Fibroblast of mammary gland (primary cell): ENCODE data around the gene F2R.
"Not testable (repeated sequence)": the region's sequence is repeated elsewhere in the genome, so short reads cannot be mapped to it uniquely, and the experiment has no call there.

ENCODE experiments used
- DNase-seq: peaks from one replicate; pipeline ENCODE4 v3.0.0-alpha.2; 2010; ENCODE audit warnings: low read depth
- H3K4me3 ChIP-seq: 2 replicates; pipeline ENCODE4 v1.5.1; 2011; ENCODE audit warnings: low read depth, mild to moderate bottlenecking, low read length, moderate library complexity; ENCODE audit not compliant: control insufficient read depth
- CTCF ChIP-seq: conservative IDR thresholded peaks from 2 replicates; pipeline ENCODE4 v1.5.1; 2011; ENCODE audit warnings: low read depth, low read length, inconsistent platforms; ENCODE audit not compliant: control insufficient read depth, insufficient read depth

Gene F2R

GRCh38 chr5:76762484-76762883 lies 46.6 kb downstream of the F2R start:
- DNase-seq = no peak
- TF ChIP-seq CTCF = no peak
- no peak overlapping the region for H3K4me3 ChIP-seq

- TF ChIP-seq CTCF = no peak
- DNase-seq = no peak
- no peak overlapping the region for H3K4me3 ChIP-seq
Measured at GRCh38 chr5:76763136-76763535, 47.2 kb downstream of the F2R start.

GRCh38 chr5:76764374-76764773 lies 48.4 kb downstream of the F2R start:
- no peak for DNase-seq
- H3K4me3 ChIP-seq = no peak overlapping the region
- TF ChIP-seq CTCF = no peak

GRCh38 chr5:76765249-76765648 lies 49.3 kb downstream of the F2R start:
- H3K4me3 ChIP-seq = no peak overlapping the region
- no peak for TF ChIP-seq CTCF
- peak; percentile 87 for DNase-seq

GRCh38 chr5:76766746-76767145 lies 50.8 kb downstream of the F2R start:
- no peak overlapping the region for H3K4me3 ChIP-seq
- no peak for TF ChIP-seq CTCF
- DNase-seq = peak; percentile 75

GRCh38 chr5:76771041-76771440 lies 55.1 kb downstream of the F2R start:
- not testable (repeated sequence) for H3K4me3 ChIP-seq, DNase-seq

GRCh38 chr5:76771705-76772405 lies 55.9 kb downstream of the F2R start:
- no peak for TF ChIP-seq CTCF

More at GRCh38 chr5:76771705-76772405, 55.9 kb downstream of the F2R start:
- H3K4me3 ChIP-seq = no peak overlapping the region
- peak; percentile 56 for DNase-seq
